Esophagus squamous epithelium (tissue), 4 donors: Measurements from ENCODE around the gene CPE.

ENCODE experiments used
- CTCF ChIP-seq, 6 experiments: fragments of 450-650 bp in 4 of 6; fragments of 200-600 bp in 2 of 6; sonication (generic) in 2 of 6; IDR thresholded peaks; one replicate each; pipeline ENCODE4 v1.5.1; 2016 to 2019; ENCODE audit warnings: antibody characterized with exemption in 6 of 6, mild to moderate bottlenecking in 4 of 6, moderate library complexity in 4 of 6
- POLR2A ChIP-seq, 4 donors: fragments of 450-650 bp; IDR thresholded peaks; one replicate each; pipeline ENCODE4 v1.6.1; 2017; ENCODE audit warnings: antibody characterized with exemption in 4 of 4, mild to moderate bottlenecking in 4 of 4, moderate library complexity in 3 of 4

- TF ChIP-seq POLR2A (IDR thresholded peaks at IDR 0.05) (no peak), CTCF (IDR thresholded peaks at IDR 0.05) (no peak)
These were observed 133.6 kb downstream of the CPE start for GRCh38 chr4:165512424-165512823.
